GM12875 (cell line): ENCODE data around the gene ANO2.

ENCODE experiments used
- H3K4me3 ChIP-seq: one replicate; pipeline ENCODE4 v1.5.1; 2011; ENCODE audit warnings: low read depth, low read length, control low read depth
- CTCF ChIP-seq: IDR thresholded peaks from 2 replicates; pipeline ENCODE4 v1.5.1; 2011; ENCODE audit warnings: low read depth, mild to moderate bottlenecking, control low read depth, inconsistent platforms, low read length, moderate library complexity, borderline replicate concordance; ENCODE audit not compliant: insufficient read depth

The ANO2 gene

DNA sequence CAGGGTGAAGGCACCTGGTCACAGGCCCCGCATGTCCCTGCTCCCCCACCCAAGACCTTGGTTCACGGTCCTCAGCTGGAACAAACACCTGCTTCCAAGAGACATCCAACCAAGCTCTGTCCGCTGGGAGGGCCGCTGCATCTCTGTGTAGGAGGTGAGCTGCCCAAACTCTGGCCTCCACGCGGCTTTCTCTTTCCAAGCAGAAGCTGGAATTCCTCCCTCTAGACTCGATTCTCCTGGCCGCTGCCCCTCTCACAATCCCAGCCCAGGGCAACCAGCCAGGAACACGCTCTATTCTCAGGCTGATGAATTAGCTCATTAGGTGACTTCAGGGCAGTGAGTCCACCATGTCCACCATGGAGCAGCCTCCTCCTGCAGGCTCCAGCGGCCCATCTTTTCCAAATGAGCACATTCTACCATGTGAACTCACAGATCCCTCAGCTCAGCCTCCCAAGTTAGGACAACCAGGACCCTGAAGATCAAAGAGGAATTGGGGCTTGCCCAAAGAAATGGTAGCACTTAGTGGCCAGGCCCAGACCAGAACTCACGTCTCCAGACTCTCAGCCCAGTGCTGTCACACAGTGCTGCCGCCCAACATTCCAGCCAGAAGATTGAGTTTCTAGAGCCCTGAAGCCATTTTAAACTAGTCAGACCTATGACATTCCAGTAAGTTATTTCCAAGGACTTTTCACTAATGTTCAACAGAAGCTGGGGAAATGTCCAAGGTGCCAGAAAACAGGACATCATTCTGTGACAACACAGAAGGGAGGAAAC lies 146.6 kb downstream of the ANO2 start:
- no peak for TF ChIP-seq CTCF
- no peak overlapping the region for H3K4me3 ChIP-seq

DNA sequence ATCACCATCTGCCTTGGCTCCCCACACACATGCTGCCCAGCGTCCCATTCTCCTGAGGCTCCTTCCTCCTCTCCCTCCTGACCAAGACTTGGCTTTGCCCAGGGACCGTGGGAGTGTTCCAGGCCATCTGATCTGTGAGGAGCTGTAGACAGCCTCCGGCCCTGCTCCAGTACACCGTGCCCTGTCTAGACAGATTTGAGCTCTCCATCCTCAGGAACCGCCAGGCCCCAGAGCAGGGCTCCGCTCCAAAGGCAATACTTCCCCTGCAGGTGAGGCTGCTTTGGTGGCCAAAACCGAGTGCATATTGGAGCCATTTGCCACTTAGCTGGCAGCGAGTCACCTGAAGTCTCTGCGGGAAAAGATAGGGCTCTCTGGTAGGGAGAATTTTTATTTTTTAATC lies 147.4 kb downstream of the ANO2 start:
- no peak overlapping the region for H3K4me3 ChIP-seq
- no peak for TF ChIP-seq CTCF

GRCh38 chr12:5796959-5797225 lies 148.2 kb downstream of the ANO2 start:
- H3K4me3 ChIP-seq: no peak overlapping the region
- TF ChIP-seq CTCF: no peak

DNA sequence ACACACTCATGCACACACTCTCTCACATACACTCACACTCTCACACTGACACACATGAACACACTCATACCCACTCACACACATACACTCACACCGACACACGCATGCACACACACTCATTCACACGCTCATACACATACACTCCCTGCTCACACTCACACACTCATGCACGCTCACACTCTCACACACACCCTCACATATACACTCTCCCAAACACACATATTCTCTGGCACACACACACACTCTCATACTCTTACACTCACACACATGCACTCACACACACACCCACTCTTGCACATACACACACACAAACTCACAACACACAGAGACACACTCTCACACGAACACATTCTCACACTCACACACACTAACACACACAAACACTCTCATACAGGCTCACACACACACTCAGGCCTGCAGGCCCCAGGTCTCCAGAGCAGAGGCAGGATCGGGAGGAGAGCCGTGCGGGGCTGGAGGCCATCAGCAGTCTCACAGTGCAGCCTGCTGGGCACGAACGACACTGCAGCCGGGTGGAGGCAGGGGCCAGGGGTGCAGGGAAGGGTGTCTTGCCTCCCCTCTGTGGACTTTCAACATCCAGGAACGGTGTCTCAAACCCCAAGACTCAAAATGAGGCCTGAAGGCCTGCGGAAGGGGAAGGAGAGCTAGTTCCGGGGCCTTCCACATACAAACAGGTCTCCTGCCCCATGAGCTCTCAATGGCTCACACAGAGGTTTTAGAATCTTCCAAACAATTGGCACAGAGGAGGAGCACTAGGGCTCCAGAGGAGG lies 148.7 kb downstream of the ANO2 start:
- no peak overlapping the region for H3K4me3 ChIP-seq
- peak; percentile 64 for TF ChIP-seq CTCF

DNA sequence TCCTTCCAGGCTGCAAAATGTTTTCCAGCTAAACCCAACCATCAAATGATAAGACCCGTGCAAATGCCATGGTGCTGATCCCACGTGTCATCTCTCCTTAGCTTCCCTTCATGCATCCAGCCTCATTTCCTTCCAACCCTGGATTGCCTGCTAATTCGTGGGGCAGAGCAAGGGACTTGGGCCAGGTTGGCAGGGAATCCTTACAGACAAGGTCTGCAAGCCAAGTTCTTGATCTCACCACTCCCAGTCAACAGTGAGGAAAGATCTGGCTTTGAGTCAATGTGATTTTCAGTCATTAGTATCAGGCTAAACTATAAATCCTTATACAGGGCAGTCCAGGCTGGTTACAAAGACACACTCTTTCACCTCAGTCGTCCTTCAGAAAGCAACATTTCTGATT lies 150.9 kb downstream of the ANO2 start:
- TF ChIP-seq CTCF: no peak
- no peak overlapping the region for H3K4me3 ChIP-seq

DNA sequence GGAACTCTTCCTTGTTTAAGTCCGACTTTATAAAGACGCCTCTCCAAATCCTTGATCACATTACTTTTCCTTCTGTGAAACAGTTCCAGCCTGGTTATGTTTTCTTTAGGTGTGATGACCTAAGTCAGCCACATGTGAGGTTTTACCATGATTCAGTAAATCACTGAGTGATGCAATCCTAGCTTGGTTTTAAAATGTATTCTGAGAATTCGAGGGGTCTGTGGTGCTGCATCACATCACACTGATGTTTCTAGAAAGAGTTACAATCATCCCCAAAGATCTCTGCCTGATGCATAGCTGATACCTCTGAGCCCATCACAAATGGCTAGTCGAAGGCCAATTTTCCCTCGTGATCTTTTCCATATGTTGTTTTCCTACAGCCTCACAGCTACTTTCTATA lies 152.7 kb downstream of the ANO2 start:
- H3K4me3 ChIP-seq: no peak overlapping the region
- no peak for TF ChIP-seq CTCF

DNA sequence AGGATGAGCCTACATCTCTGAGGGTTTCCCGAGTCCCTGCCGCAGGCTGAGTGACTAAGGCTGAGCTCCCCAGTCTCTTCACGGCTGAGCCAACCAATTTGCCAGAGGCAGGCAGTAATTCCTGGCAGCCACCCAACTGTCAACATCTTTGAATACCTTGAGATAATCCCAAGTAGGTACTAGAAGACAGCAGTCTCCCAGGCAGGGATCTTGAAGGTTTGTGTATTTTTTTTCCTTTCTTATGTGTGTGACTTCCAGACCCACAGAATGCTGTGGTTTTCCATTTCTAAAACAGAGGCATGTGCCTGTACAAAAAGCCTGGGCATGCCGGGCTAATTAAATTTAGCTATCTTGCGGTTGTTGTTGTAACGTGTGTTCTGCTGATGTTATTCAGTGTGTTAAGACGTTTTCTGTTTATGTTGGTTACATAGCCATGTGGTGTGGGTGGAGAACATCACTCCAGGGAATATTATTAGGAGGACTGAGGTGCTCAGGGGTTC lies 155.5 kb downstream of the ANO2 start:
- TF ChIP-seq CTCF: no peak
- H3K4me3 ChIP-seq: no peak overlapping the region
